CD4-positive, alpha-beta memory T cell (primary cell): ENCODE data around the gene BTN3A1. TPM values are rescaled to one million over a fixed set of nuclear protein-coding genes. Genes with fewer than 3 reads are reported as not detected.
"Not testable (repeated sequence)": the region's sequence is repeated elsewhere in the genome, so short reads cannot be mapped to it uniquely, and the experiment has no call there.

ENCODE experiments used
- CTCF ChIA-PET: fragments of 350-600 bp; sonication (Branson Sonifier 250); formaldehyde crosslinking; loops from one replicate; lab custom pipeline; 2021; ENCODE audit warnings: inconsistent platforms; ENCODE audit not compliant: partially characterized antibody; lab: Charles Lee
- POLR2A ChIA-PET: fragments of 350-600 bp; sonication (Branson Sonifier 250); formaldehyde crosslinking; loops from one replicate; lab custom pipeline; 2021; ENCODE audit not compliant: partially characterized antibody; lab: Charles Lee
- DNase-seq, 5 donors: peaks; one replicate each; pipeline versions ENCODE4 v3.0.0 to v3.0.0-alpha.2; 2020 to 2022; ENCODE audit warnings: mixed read lengths in 1 of 5
- H3K27ac ChIP-seq: one replicate; pipeline ENCODE4 v1.7.0; 2013; ENCODE audit warnings: low read depth, low read length
- H3K27me3 ChIP-seq: 2 replicates; pipeline ENCODE4 v1.7.0; 2013; ENCODE audit warnings: mild to moderate bottlenecking, low read length, moderate library complexity; ENCODE audit not compliant: insufficient read depth
- H3K36me3 ChIP-seq: 2 replicates; pipeline ENCODE4 v1.7.0; 2013; ENCODE audit warnings: mild to moderate bottlenecking, low read length, moderate library complexity; ENCODE audit not compliant: insufficient read depth
- H3K4me1 ChIP-seq: 2 replicates; pipeline ENCODE4 v1.7.0; 2013; ENCODE audit warnings: mild to moderate bottlenecking, low read length, moderate library complexity; ENCODE audit not compliant: insufficient read depth
- H3K4me3 ChIP-seq, 2 donors: one replicate each; pipeline ENCODE4 v1.7.0; 2013; ENCODE audit warnings: low read length in 2 of 2, mild to moderate bottlenecking in 1 of 2
- H3K9me3 ChIP-seq, 2 donors: one replicate each; pipeline ENCODE4 v1.7.0; 2013; ENCODE audit warnings: low read length in 2 of 2, control low read depth in 1 of 2; ENCODE audit not compliant: control insufficient read depth in 1 of 2
- H3K27ac Mint-ChIP-seq, 7 donors: one replicate each; pipeline ENCODE4 v1.8.0; 2020 to 2021; ENCODE audit warnings: mixed read lengths in 7 of 7, mild to moderate bottlenecking in 6 of 7, inconsistent platforms in 3 of 7, moderate library complexity in 3 of 7
- H3K27me3 Mint-ChIP-seq, 2 donors: one replicate each; pipeline ENCODE4 v1.8.0; 2020 to 2021; ENCODE audit warnings: mixed read lengths in 2 of 2
- H3K36me3 Mint-ChIP-seq, 2 donors: one replicate each; pipeline ENCODE4 v1.8.0; 2020 to 2021; ENCODE audit warnings: mixed read lengths in 2 of 2, inconsistent platforms in 1 of 2, mild to moderate bottlenecking in 1 of 2
- H3K4me1 Mint-ChIP-seq, 4 donors: one replicate each; pipeline ENCODE4 v1.8.0; 2020 to 2021; ENCODE audit warnings: mixed read lengths in 4 of 4, mild to moderate bottlenecking in 1 of 4
- H3K4me3 Mint-ChIP-seq, 8 donors: one replicate each; pipeline ENCODE4 v1.8.0; 2020 to 2021; ENCODE audit warnings: mixed read lengths in 8 of 8, mild to moderate bottlenecking in 7 of 8, moderate library complexity in 6 of 8, inconsistent platforms in 3 of 8
- H3K9me3 Mint-ChIP-seq, 8 donors: one replicate each; pipeline ENCODE4 v1.8.0; 2020 to 2021; ENCODE audit warnings: mixed read lengths in 8 of 8, mild to moderate bottlenecking in 5 of 8, inconsistent platforms in 3 of 8, moderate library complexity in 1 of 8
- intact Hi-C: fragments of 100-400 bp; cut with micrococcal nuclease; formaldehyde crosslinking; loops from one replicate; pipeline ENCODE4 v1.15.1; 2023
- polyA plus RNA-seq, 2 donors: library from polyadenylated mRNA; unstranded; fragments of 300-500 nt; fragmentation: Illumina TruSeq; gene quantifications; one replicate each; pipeline ENCODE4 v1.2.3, GENCODE V29; 2021
- total RNA-seq, 2 experiments: library from RNA; stranded (reverse); gene quantifications; one replicate each; pipeline ENCODE4 v1.2.3, GENCODE V29; 2021

Gene BTN3A1
- total and polyA plus RNA-seq, 4 experiments from 2014 or later: 50.4 to 262 (median 161) TPM

DNA sequence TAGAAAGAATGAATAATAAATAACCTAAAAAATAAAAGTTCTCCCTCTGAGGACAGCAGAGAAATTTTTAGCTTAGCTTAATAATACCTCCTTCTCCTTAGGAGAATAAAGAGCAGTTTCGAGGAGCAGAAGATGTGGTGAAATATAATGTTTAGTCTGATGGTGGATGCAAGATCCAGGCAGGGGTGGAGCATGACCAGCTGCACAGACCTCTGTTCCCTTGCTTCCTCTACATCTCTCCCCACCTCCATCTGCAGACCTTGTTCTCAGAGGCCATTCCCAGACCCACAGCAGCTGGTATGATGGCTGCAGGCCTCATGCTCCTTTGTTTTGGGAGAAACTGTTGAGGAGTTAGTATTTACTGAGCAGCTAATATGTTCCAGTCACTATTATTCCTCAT is 35.6 kb upstream of the BTN3A1 start:
- intact Hi-C loops: loop anchor here (5.0 kb wide), 1 partner anchor 91 kb away; the partner anchor contains the start of gene BTN2A1
- peak overlapping the region in 2 of 8 donors; percentile 87 to 94 for H3K4me3 Mint-ChIP-seq
- H3K27me3 Mint-ChIP-seq: no peaks in the 10 kb centered on the region
- Histone ChIP-seq H3K9me3 (no peaks in the 10 kb centered on the region), H3K4me1 (peaks cover 80% of the 10 kb centered on the region), H3K27ac (peak overlapping the region; percentile 96), H3K4me3 (peak overlapping the region; percentile 79 to 87), H3K27me3 (no peaks in the 10 kb centered on the region), H3K36me3 (peaks cover 17% of the 10 kb centered on the region)
- H3K36me3 Mint-ChIP-seq: peaks cover 31 to 35% of the 10 kb centered on the region in 2 donors
- peaks cover 53 to 68% (median 61%) of the 10 kb centered on the region in 4 donors for H3K4me1 Mint-ChIP-seq
- CTCF ChIA-PET: interaction anchor here (1.3 to 1.7 kb wide), 3 partner anchors 132 to 229 kb away, joined by 3 to 4 read pairs (median 4); a partner anchor contains a TSS
- POLR2A ChIA-PET: interaction anchor here (0.8 to 5.1 kb wide), 8 partner anchors 9 to 780 kb away, joined by 3 to 29 read pairs (median 4); a partner anchor contains a TSS
- H3K9me3 Mint-ChIP-seq: no peaks in the 10 kb centered on the region
- DNase-seq: no peak
- peak overlapping the region in 6 of 7 donors; percentile 23 to 90 (median 84) for H3K27ac Mint-ChIP-seq

DNA sequence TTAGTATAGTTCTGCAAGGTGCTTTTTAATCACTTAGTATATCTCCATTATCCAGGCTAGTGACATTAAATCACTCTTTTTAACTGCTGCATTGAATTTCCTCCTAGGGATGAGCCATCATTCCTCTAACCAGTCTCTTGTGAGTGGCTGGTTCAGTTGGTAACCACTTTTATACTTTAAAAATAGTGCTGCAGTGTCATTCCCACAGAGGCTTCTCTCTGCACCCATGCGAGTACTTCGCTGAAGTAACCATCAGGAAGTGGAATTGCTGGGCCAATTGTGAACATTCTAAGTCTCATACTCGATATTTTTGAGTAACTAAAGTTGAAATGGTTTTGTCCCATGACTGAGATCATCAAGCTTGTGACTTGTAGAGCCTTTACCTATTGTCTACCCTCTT is 35.0 kb upstream of the BTN3A1 start:
- Mint-ChIP-seq H3K4me1 (peaks cover 49 to 68% (median 59%) of the 10 kb centered on the region in 4 donors), H3K9me3 (no peaks in the 10 kb centered on the region), H3K4me3 (peak overlapping the region in 3 of 8 donors; percentile 84 to 94 (median 87)), H3K27me3 (no peaks in the 10 kb centered on the region), H3K36me3 (peaks cover 37 to 40% of the 10 kb centered on the region in 2 donors), H3K27ac (peak overlapping the region in 6 of 7 donors; percentile 54 to 90 (median 80))
- Histone ChIP-seq H3K27ac (peak overlapping the region; percentile 96), H3K4me1 (peaks cover 80% of the 10 kb centered on the region), H3K9me3 (no peaks in the 10 kb centered on the region), H3K4me3 (peak overlapping the region; percentile 79 to 87), H3K27me3 (no peaks in the 10 kb centered on the region), H3K36me3 (peaks cover 21% of the 10 kb centered on the region)
- intact Hi-C loops: loop anchor here (5.0 kb wide), 1 partner anchor 90 kb away; the partner anchor contains the start of gene BTN2A1
- CTCF ChIA-PET: interaction anchor here (1.3 to 1.7 kb wide), 2 partner anchors 202 to 228 kb away, joined by 4 read pairs; no protein-coding TSS in a partner anchor
- POLR2A ChIA-PET: interaction anchor here (0.8 to 5.1 kb wide), 6 partner anchors 8 to 780 kb away, joined by 3 to 29 read pairs (median 4); a partner anchor contains a TSS
- DNase-seq: no peak

DNA sequence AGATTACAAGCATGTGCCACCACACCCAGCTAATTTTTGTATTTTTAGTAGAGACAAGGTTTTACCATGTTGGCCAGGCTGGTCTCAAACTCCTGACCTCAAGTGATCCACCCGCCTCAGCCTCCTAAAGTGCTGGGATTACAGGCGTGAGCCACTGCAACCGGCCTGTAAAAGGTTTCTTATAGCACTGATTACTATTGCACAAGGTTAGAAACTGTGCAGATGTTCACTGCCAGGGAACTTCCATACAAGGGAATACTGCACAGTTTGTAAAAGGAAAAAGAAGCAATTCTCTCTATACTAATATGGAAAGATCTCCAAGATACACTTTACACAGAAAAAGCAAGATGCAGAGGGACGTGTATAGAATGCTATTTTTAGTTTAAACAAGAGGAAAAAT is 30.3 kb upstream of the BTN3A1 start:
- Mint-ChIP-seq H3K27ac (peak overlapping the region; percentile 36 to 88 (median 66)), H3K4me1 (peaks cover 48 to 83% (median 64%) of the 10 kb centered on the region in 4 donors)

DNA sequence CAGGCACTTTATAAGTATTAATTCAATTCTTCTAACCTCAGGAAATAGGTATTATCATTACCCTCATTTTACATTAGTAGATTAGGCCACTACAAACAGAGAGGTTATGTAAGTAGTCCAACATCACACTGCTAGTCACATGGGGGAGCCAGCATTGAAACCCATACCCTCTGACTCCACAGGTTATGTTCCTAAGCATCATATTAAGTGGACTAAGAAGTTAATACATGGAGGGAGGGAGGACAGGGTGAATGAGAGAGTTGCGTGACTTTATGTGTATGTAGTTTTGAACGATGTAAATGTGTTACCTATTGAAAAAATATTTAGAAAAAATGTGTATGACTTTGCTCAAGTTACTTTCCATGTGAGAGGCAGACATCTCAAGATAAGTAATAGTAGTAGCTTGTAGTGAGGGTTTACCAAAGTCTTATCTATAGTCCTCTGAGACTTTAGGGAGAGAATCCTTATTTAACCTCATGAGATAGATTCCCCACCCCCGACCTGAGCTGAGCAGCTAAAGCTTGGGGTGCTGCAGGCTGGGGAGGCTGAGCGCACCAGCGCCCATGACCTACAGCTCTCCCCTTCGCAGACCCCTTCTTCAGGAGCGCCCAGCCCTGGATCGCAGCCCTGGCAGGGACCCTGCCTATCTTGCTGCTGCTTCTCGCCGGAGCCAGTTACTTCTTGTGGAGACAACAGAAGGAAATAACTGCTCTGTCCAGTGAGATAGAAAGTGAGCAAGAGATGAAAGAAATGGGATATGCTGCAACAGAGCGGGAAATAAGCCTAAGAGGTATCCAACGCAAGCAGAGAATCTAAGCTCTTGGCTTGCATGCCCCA is 29.5 kb upstream of the BTN3A1 start:
- Histone ChIP-seq H3K27ac (no peak overlapping the region), H3K9me3 (no peaks in the 10 kb centered on the region), H3K36me3 (peaks cover 63% of the 10 kb centered on the region), H3K27me3 (no peaks in the 10 kb centered on the region), H3K4me3 (no peak overlapping the region), H3K4me1 (peaks cover 53% of the 10 kb centered on the region)
- POLR2A ChIA-PET: interaction anchor here (3.7 kb wide), 1 partner anchor 10 kb away, joined by 16 read pairs; no protein-coding TSS in a partner anchor
- Mint-ChIP-seq H3K9me3 (no peaks in the 10 kb centered on the region), H3K36me3 (peaks cover 77 to 82% of the 10 kb centered on the region in 2 donors), H3K4me1 (peaks cover 47 to 83% (median 63%) of the 10 kb centered on the region in 4 donors), H3K27me3 (no peaks in the 10 kb centered on the region), H3K4me3 (no peak overlapping the region), H3K27ac (peak overlapping the region in 6 of 7 donors; percentile 66 to 92 (median 82))
- CTCF ChIA-PET: no interaction called here
- intact Hi-C loops: no loop called here
- DNase-seq: no peak

More for the DNA sequence above, 30.3 kb upstream of the BTN3A1 start:
- Mint-ChIP-seq H3K4me3 (peak overlapping the region in 1 of 8 donors; percentile 25), H3K36me3 (peaks cover 76 to 81% of the 10 kb centered on the region in 2 donors)
- CTCF ChIA-PET: interaction anchor here (0.7 to 2.8 kb wide), 2 partner anchors 30 to 174 kb away, joined by 4 to 11 read pairs; no protein-coding TSS in a partner anchor
- DNase-seq, intact Hi-C loops, POLR2A ChIA-PET, H3K27me3 ChIP-seq, H3K4me3 ChIP-seq, H3K9me3 Mint-ChIP-seq, H3K9me3 ChIP-seq, H3K27ac ChIP-seq, H3K27me3 Mint-ChIP-seq: not testable (repeated sequence)
- Histone ChIP-seq H3K4me1 (peaks cover 60% of the 10 kb centered on the region), H3K36me3 (peaks cover 60% of the 10 kb centered on the region)

DNA sequence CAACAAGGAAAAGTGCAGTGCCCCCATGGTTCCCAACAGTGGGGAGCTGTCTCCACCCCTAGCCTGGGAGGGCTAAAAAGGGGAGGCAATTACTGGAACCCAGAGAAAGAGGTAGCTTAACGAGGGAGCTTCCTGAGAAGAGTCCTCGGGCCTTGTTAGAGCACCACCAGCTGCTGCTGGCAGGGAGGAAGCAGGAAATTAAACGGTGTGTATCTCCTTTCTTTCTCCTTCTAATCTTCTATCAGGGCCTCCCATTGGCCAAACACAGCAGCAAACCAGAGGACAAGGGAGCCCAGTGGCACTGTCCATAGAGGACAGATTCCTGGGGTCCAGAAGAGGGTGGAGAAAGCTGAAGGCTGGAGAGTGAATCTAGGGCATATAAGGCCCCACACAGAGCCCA is 26.8 kb upstream of the BTN3A1 start:
- Histone ChIP-seq H3K27ac (no peak overlapping the region), H3K4me3 (no peak overlapping the region), H3K36me3 (peaks cover 53% of the 10 kb centered on the region), H3K9me3 (no peaks in the 10 kb centered on the region), H3K4me1 (peaks cover 30% of the 10 kb centered on the region), H3K27me3 (no peaks in the 10 kb centered on the region)
- ChIA-PET POLR2A (interaction anchor here (0.7 to 3.7 kb wide), 4 partner anchors 9 to 162 kb away, joined by 3 to 16 read pairs (median 5); no protein-coding TSS in a partner anchor), CTCF (interaction anchor here (1.0 kb wide), 1 partner anchor 14 kb away, joined by 4 read pairs; no protein-coding TSS in a partner anchor)
- H3K9me3 Mint-ChIP-seq: no peaks in the 10 kb centered on the region
- no peaks in the 10 kb centered on the region for H3K27me3 Mint-ChIP-seq
- intact Hi-C loops: no loop called here
- H3K4me1 Mint-ChIP-seq: peaks cover 26 to 67% (median 42%) of the 10 kb centered on the region in 4 donors
- H3K36me3 Mint-ChIP-seq: peaks cover 61 to 74% of the 10 kb centered on the region in 2 donors
- H3K27ac Mint-ChIP-seq: peak overlapping the region; percentile 46 to 95 (median 66)
- peak overlapping the region in 1 of 8 donors; percentile 55 for H3K4me3 Mint-ChIP-seq
- DNase-seq: no peak

DNA sequence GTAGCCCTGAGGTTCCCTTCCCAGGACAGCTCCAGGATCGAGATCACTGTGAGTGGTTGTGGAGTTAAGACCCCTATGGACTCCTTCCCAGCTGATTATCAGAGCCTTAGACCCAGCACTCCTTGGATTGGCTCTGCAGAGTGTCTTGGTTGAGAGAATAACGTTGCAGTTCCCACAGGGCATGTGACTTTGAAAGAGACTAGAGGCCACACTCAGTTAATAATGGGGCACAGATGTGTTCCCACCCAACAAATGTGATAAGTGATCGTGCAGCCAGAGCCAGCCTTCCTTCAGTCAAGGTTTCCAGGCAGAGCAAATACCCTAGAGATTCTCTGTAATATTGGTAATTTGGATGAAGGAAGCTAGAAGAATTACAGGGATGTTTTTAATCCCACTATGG is 24.4 kb upstream of the BTN3A1 start:
- Histone ChIP-seq H3K27ac (no peak overlapping the region), H3K36me3 (peaks cover 38% of the 10 kb centered on the region), H3K4me3 (no peak overlapping the region), H3K27me3 (no peaks in the 10 kb centered on the region), H3K4me1 (peaks cover 8% of the 10 kb centered on the region), H3K9me3 (no peaks in the 10 kb centered on the region)
- intact Hi-C loops: no loop called here
- H3K9me3 Mint-ChIP-seq: no peaks in the 10 kb centered on the region
- peaks cover 45 to 54% of the 10 kb centered on the region in 2 donors for H3K36me3 Mint-ChIP-seq
- peak overlapping the region in 3 of 7 donors; percentile 8 to 65 (median 13) for H3K27ac Mint-ChIP-seq
- ChIA-PET POLR2A (interaction anchor here (0.9 to 1.5 kb wide), 4 partner anchors 16 to 159 kb away, joined by 3 to 8 read pairs (median 4); no protein-coding TSS in a partner anchor), CTCF (no interaction called here)
- no peak for DNase-seq
- no peaks in the 10 kb centered on the region for H3K27me3 Mint-ChIP-seq
- H3K4me1 Mint-ChIP-seq: peaks cover 26 to 59% (median 40%) of the 10 kb centered on the region in 4 donors
- no peak overlapping the region for H3K4me3 Mint-ChIP-seq
